HFFc6 (cell line): ENCODE data around the gene AFDN. TPM values are rescaled to one million over a fixed set of nuclear protein-coding genes. Genes with fewer than 3 reads are reported as not detected.

Experiments
- DNase-seq: peaks from one replicate; pipeline ENCODE4 v3.0.0-alpha.2; 2018
- H3K27ac Mint-ChIP-seq: 2 replicates; pipeline ENCODE4 v1.8.0; 2020; ENCODE audit warnings: mild to moderate bottlenecking, mixed read lengths
- H3K27me3 Mint-ChIP-seq: 2 replicates; pipeline ENCODE4 v1.8.0; 2021; ENCODE audit warnings: mild to moderate bottlenecking, moderate library complexity, mixed read lengths; ENCODE audit not compliant: insufficient read depth
- H3K36me3 Mint-ChIP-seq: 2 replicates; pipeline ENCODE4 v1.8.0; 2021; ENCODE audit warnings: low read depth, mixed read lengths
- H3K4me1 Mint-ChIP-seq: 2 replicates; pipeline ENCODE4 v1.8.0; 2020; ENCODE audit warnings: low read depth, mixed read lengths
- H3K4me3 Mint-ChIP-seq: 2 replicates; pipeline ENCODE4 v1.8.0; 2020; ENCODE audit warnings: mild to moderate bottlenecking, moderate library complexity, mixed read lengths
- H3K9me3 Mint-ChIP-seq: 2 replicates; pipeline ENCODE4 v1.8.0; 2020; ENCODE audit warnings: mild to moderate bottlenecking, mixed read lengths
- total RNA-seq, 6 experiments: library from RNA; stranded (reverse); fragmentation: NEBNext Ultra II Directional; extraction: Animal tissue kit (Norgen Biotek cat#: 25700); gene quantifications; 2 replicates in 1 of 6; 3 replicates in 5 of 6; pipeline ENCODE4 v1.2.3, GENCODE V29; 2021
- TF ChIP-seq, protein P1 (sequence below): fragments of 200-600 bp; sonication (generic); IDR thresholded peaks from 2 replicates; pipeline ENCODE4 v1.5.0; 2021; ENCODE audit warnings: antibody characterized with exemption, mild to moderate bottlenecking

Gene AFDN
- total RNA-seq, 6 experiments from 2014 or later, result 16.1 to 20.3 (median 17.4) TPM

- TF ChIP-seq, protein P1, sequence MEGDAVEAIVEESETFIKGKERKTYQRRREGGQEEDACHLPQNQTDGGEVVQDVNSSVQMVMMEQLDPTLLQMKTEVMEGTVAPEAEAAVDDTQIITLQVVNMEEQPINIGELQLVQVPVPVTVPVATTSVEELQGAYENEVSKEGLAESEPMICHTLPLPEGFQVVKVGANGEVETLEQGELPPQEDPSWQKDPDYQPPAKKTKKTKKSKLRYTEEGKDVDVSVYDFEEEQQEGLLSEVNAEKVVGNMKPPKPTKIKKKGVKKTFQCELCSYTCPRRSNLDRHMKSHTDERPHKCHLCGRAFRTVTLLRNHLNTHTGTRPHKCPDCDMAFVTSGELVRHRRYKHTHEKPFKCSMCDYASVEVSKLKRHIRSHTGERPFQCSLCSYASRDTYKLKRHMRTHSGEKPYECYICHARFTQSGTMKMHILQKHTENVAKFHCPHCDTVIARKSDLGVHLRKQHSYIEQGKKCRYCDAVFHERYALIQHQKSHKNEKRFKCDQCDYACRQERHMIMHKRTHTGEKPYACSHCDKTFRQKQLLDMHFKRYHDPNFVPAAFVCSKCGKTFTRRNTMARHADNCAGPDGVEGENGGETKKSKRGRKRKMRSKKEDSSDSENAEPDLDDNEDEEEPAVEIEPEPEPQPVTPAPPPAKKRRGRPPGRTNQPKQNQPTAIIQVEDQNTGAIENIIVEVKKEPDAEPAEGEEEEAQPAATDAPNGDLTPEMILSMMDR, result no peak
- H3K4me1 Mint-ChIP-seq, result peaks cover 20% of the 10 kb centered on the region
- no peak for DNase-seq
- H3K36me3 Mint-ChIP-seq, result no peaks in the 10 kb centered on the region
- no peak overlapping the region for H3K27ac Mint-ChIP-seq
- no peaks in the 10 kb centered on the region for H3K9me3 Mint-ChIP-seq
- no peaks in the 10 kb centered on the region for H3K27me3 Mint-ChIP-seq
- no peak overlapping the region for H3K4me3 Mint-ChIP-seq
Observed at GRCh38 chr6:167845856-167846255, 19.1 kb downstream of the AFDN start.

DNA sequence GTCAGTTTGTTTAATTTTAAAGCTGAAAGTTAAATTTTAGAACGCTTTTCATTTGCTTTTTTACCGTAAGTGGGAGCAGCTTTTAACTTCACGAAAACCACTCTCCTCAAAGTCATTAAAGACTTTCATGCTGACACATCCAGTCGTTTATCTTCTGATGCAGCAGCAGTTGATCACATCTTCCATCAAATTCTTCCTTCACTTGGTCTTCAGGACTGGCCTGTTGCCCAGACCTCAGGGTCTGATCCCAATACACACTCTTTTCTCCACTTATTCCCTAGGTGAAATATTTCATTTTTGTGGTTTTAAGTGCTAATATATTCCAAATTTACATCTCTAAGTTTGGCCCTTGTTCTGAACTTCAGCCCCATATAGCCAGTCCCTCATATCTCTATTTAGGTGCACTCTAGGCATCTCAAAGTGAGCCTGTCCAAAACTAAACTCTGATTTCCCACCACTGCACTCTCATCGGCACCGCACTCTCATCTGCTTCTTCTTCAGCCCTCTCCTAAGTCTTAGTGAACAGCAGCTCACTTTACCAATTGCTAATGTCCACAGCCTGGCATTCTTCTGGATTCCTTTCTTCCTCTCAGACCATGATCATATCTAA is 20.4 kb downstream of the AFDN start:
- Mint-ChIP-seq H3K9me3 (no peaks in the 10 kb centered on the region), H3K4me1 (peaks cover 23% of the 10 kb centered on the region), H3K36me3 (no peaks in the 10 kb centered on the region), H3K4me3 (no peak overlapping the region), H3K27ac (no peak overlapping the region), H3K27me3 (no peaks in the 10 kb centered on the region)
- DNase-seq, result no peak
- TF ChIP-seq, protein P1, result no peak

GRCh38 chr6:167847936-167848335 is 21.2 kb downstream of the AFDN start:
- no peak overlapping the region for H3K27ac Mint-ChIP-seq
- H3K9me3 Mint-ChIP-seq, result no peaks in the 10 kb centered on the region

GRCh38 chr6:167848783-167849182 is 22.1 kb downstream of the AFDN start:
- DNase-seq, result no peak
- Mint-ChIP-seq H3K36me3 (no peaks in the 10 kb centered on the region), H3K4me3 (no peak overlapping the region), H3K9me3 (no peaks in the 10 kb centered on the region), H3K27ac (no peak overlapping the region), H3K4me1 (peaks cover 27% of the 10 kb centered on the region), H3K27me3 (no peaks in the 10 kb centered on the region)
- TF ChIP-seq, protein P1, result no peak

More at GRCh38 chr6:167847936-167848335, 21.2 kb downstream of the AFDN start:
- DNase-seq, result no peak
- H3K4me3 Mint-ChIP-seq, result no peak overlapping the region
- H3K36me3 Mint-ChIP-seq, result no peaks in the 10 kb centered on the region
- H3K4me1 Mint-ChIP-seq, result peaks cover 26% of the 10 kb centered on the region
- H3K27me3 Mint-ChIP-seq, result no peaks in the 10 kb centered on the region
- TF ChIP-seq, protein P1, result no peak

DNA sequence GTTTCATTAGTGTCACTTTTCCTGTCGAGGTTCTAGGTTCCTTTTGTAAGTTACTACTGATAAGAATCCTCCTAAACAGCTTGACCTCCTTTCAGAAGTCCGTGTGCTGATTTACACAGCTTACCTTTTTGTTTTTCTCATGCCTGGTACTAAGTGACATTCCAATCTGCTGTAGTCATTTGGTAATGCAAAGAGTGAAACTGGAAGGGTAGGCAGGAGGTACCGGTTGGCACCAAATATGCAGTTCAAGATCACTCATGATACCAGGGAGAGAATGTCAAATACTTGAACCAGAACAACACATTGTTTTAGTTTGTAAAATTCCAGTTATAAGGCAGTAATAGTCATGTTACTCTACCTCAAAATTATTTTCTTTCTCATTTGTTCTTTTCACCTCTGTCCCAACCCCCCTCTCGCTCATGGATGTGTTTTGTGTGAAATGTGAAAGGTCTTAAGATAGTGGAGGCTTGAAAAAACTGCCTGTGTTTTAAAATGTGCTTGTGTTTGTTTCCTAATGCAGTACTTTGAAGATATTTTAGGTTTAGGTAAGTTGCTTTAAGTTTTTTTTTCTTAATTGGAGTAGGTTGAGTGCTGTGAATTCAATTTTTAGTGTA is 23.2 kb downstream of the AFDN start:
- Mint-ChIP-seq H3K4me3 (no peak overlapping the region), H3K9me3 (no peaks in the 10 kb centered on the region), H3K36me3 (no peaks in the 10 kb centered on the region), H3K27me3 (no peaks in the 10 kb centered on the region), H3K4me1 (peaks cover 27% of the 10 kb centered on the region), H3K27ac (peak overlapping the region; percentile 15; the same call in 1 of the 2 replicates)
- DNase-seq, result no peak
- TF ChIP-seq, protein P1, result no peak
